ENCODE data around the gene HOXC12.

HOXC12 gene

GRCh38 chr12:53981634-53982565, 27.2 kb downstream of the HOXC12 start:
- no peak for ATAC-seq
- TF ChIP-seq ISL1 (CRISPR knock-in tag; IDR thresholded peaks at IDR 0.05): no peak
- TF ChIP-seq PATZ1 (CRISPR knock-in tag; IDR thresholded peaks at IDR 0.05; ENCODE audit: borderline replicate concordance): no peak
- no peak for TF ChIP-seq TSHZ2 (CRISPR knock-in tag; IDR thresholded peaks at IDR 0.05)
- TF ChIP-seq TCF4 (CRISPR knock-in tag; IDR thresholded peaks at IDR 0.05; ENCODE audit: borderline replicate concordance): no peak
- TF ChIP-seq ZC3H10 (CRISPR knock-in tag; IDR thresholded peaks at IDR 0.05): no peak
- TF ChIP-seq TOX (CRISPR knock-in tag; IDR thresholded peaks at IDR 0.05; ENCODE audit: borderline replicate concordance): no peak
- no peak for TF ChIP-seq ZNF70 (CRISPR knock-in tag; IDR thresholded peaks at IDR 0.05)
- TF ChIP-seq ZNF565 (CRISPR knock-in tag; conservative IDR thresholded peaks at IDR 0.05; ENCODE audit: low read depth): no peak
- no peak for TF ChIP-seq ZFP3 (CRISPR knock-in tag; IDR thresholded peaks at IDR 0.05)
- TF ChIP-seq POU6F1 (CRISPR knock-in tag; IDR thresholded peaks at IDR 0.05; ENCODE audit: borderline replicate concordance, low read depth): no peak
- TF ChIP-seq CSDC2 (CRISPR knock-in tag; IDR thresholded peaks at IDR 0.05): no peak
- TF ChIP-seq ARNTL (CRISPR knock-in tag; IDR thresholded peaks at IDR 0.05; ENCODE audit: borderline replicate concordance, low read depth): no peak

GRCh38 chr12:53982648-53983567, 28.2 kb downstream of the HOXC12 start:
- TF ChIP-seq ZC3H10 (CRISPR knock-in tag; IDR thresholded peaks at IDR 0.05) (no peak), RARB (CRISPR knock-in tag; IDR thresholded peaks at IDR 0.05) (no peak), CSRNP3 (CRISPR knock-in tag; IDR thresholded peaks at IDR 0.05) (no peak), BACH2 (CRISPR knock-in tag; IDR thresholded peaks at IDR 0.05; ENCODE audit: borderline replicate concordance) (no peak), ZNF70 (CRISPR knock-in tag; IDR thresholded peaks at IDR 0.05) (no peak), PATZ1 (CRISPR knock-in tag; IDR thresholded peaks at IDR 0.05; ENCODE audit: borderline replicate concordance) (no peak), ESRRG (CRISPR knock-in tag; IDR thresholded peaks at IDR 0.05) (no peak), TCF4 (CRISPR knock-in tag; IDR thresholded peaks at IDR 0.05; ENCODE audit: borderline replicate concordance) (no peak), OSR1 (CRISPR knock-in tag; IDR thresholded peaks at IDR 0.05) (no peak), PPARA (CRISPR knock-in tag; IDR thresholded peaks at IDR 0.05; ENCODE audit: borderline replicate concordance) (no peak), ZFP3 (CRISPR knock-in tag; IDR thresholded peaks at IDR 0.05) (no peak), SNAI2 (CRISPR knock-in tag; IDR thresholded peaks at IDR 0.05) (no peak), POU6F1 (CRISPR knock-in tag; IDR thresholded peaks at IDR 0.05; ENCODE audit: borderline replicate concordance, low read depth) (no peak), CREB5 (CRISPR knock-in tag; IDR thresholded peaks at IDR 0.05; ENCODE audit: low read depth) (no peak), GLIS3 (CRISPR knock-in tag; IDR thresholded peaks at IDR 0.05) (no peak), ISL1 (CRISPR knock-in tag; IDR thresholded peaks at IDR 0.05) (no peak), CSDC2 (CRISPR knock-in tag; IDR thresholded peaks at IDR 0.05) (no peak)
- no peak for ATAC-seq
